Thoracic aorta (tissue), 2 donors: ENCODE results near the gene SLC15A3. TPM values are rescaled to one million over a fixed set of nuclear protein-coding genes. Genes with fewer than 3 reads are reported as not detected.
A peak's percentile ranks its signal among the peaks of the same experiment; 100 is the strongest.

ENCODE experiments used
- ATAC-seq: fragments of 150-250 bp; one replicate; pipeline ENCODE4 v1.8.0; 2017; ENCODE audit warnings: low read depth; ENCODE audit not compliant: insufficient number of reproducible peaks, low FRiP score
- DNase-seq: peaks from one replicate; pipeline ENCODE4 v3.0.0-alpha.2; 2020; ENCODE audit warnings: low spot score
- H3K27ac ChIP-seq, 2 donors: fragments of 200-600 bp; sonication (generic); 1 replicate in 1 of 2; 2 replicates in 1 of 2; pipeline ENCODE4 v1.5.1; 2016; ENCODE audit warnings: mild to moderate bottlenecking in 2 of 2, moderate library complexity in 2 of 2
- H3K27me3 ChIP-seq: fragments of 200-600 bp; sonication (generic); replicated peaks from 2 replicates; pipeline ENCODE4 v1.6.0; 2016; ENCODE audit warnings: mild to moderate bottlenecking; ENCODE audit not compliant: insufficient read depth
- H3K36me3 ChIP-seq: fragments of 200-600 bp; sonication (generic); one replicate; pipeline ENCODE4 v1.5.1; 2016
- H3K4me1 ChIP-seq, 2 donors: fragments of 200-600 bp; sonication (generic); 1 replicate in 1 of 2; 2 replicates in 1 of 2; pipeline versions ENCODE4 v1.5.1 to v1.6.0; 2016; ENCODE audit warnings: low read depth in 2 of 2, mild to moderate bottlenecking in 1 of 2; ENCODE audit not compliant: control insufficient read depth in 1 of 2
- H3K4me3 ChIP-seq: fragments of 200-600 bp; sonication (generic); 2 replicates; pipeline ENCODE4 v1.5.1; 2016; ENCODE audit warnings: mild to moderate bottlenecking
- H3K9me3 ChIP-seq: fragments of 200-600 bp; sonication (generic); 2 replicates; pipeline ENCODE4 v1.5.1; 2016
- total RNA-seq, 2 donors: library from RNA; depleted of rRNA; stranded (reverse); fragments of >200 nt; gene quantifications; one replicate each; pipeline versions ENCODE4 v1.1.0 to v1.2.3, GENCODE V29; 2016
- TF ChIP-seq, protein P1 (sequence below): fragments of 200-600 bp; sonication (generic); IDR thresholded peaks from one replicate; pipeline ENCODE4 v1.5.1; 2019; ENCODE audit warnings: antibody characterized with exemption

SLC15A3 gene
- total RNA-seq, 2 donors from 2014 or later = 27.7 to 29.5 TPM

DNA sequence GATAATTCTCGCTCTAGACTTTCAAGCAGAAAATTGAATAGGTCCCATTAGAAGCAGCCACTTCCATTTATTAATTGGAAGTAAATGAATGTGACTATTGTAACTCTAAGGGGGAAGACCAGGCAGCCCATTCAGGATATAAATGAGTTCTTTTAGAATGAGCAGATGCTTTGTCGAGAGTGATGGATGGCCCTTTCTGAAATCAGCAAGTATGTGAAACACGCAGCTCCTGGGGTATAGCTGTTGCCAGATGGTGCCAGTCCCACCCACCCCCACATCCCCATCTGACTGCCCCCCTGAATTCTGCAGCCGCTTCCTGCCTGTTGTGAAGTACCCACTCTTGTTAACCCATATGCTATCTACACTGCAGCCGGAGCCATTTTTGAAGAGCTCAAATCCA is 3.7 kb downstream of the SLC15A3 start:
- no peak for DNase-seq
- Histone ChIP-seq H3K9me3 (no peaks in the 10 kb centered on the region), H3K4me1 (peaks cover 13 to 16% of the 10 kb centered on the region in 2 donors), H3K27ac (no peak overlapping the region), H3K36me3 (peaks cover 5% of the 10 kb centered on the region), H3K4me3 (no peak overlapping the region), H3K27me3 (no peaks in the 10 kb centered on the region)
- TF ChIP-seq, protein P1, sequence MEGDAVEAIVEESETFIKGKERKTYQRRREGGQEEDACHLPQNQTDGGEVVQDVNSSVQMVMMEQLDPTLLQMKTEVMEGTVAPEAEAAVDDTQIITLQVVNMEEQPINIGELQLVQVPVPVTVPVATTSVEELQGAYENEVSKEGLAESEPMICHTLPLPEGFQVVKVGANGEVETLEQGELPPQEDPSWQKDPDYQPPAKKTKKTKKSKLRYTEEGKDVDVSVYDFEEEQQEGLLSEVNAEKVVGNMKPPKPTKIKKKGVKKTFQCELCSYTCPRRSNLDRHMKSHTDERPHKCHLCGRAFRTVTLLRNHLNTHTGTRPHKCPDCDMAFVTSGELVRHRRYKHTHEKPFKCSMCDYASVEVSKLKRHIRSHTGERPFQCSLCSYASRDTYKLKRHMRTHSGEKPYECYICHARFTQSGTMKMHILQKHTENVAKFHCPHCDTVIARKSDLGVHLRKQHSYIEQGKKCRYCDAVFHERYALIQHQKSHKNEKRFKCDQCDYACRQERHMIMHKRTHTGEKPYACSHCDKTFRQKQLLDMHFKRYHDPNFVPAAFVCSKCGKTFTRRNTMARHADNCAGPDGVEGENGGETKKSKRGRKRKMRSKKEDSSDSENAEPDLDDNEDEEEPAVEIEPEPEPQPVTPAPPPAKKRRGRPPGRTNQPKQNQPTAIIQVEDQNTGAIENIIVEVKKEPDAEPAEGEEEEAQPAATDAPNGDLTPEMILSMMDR = no peak
- no peak for ATAC-seq

DNA sequence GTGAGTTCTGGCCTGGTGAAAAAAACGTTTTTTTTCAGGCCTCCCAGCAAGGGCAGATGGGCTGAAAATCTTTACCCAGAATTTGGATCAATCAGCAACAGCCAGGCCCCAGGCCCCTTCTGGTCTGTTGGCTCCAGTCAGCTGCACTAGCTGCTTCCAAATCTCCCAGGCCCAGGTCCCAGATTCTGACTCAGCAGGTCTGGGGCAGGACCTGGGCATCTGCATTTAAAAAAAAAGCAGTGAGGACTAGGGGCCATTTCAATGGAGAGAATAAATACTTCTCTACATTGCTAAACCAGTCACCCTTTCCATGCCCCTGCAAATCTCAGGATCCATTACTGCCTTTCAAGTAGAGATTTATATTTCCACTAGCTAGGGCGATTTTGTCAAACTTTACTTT is 4.3 kb downstream of the SLC15A3 start:
- Histone ChIP-seq H3K4me3 (no peak overlapping the region), H3K4me1 (peaks cover 13% of the 10 kb centered on the region in 2 donors), H3K36me3 (peaks cover 5% of the 10 kb centered on the region), H3K27ac (no peak overlapping the region), H3K9me3 (no peaks in the 10 kb centered on the region), H3K27me3 (no peaks in the 10 kb centered on the region)
- TF ChIP-seq, protein P1 = no peak
- DNase-seq = no peak
- no peak for ATAC-seq

DNA sequence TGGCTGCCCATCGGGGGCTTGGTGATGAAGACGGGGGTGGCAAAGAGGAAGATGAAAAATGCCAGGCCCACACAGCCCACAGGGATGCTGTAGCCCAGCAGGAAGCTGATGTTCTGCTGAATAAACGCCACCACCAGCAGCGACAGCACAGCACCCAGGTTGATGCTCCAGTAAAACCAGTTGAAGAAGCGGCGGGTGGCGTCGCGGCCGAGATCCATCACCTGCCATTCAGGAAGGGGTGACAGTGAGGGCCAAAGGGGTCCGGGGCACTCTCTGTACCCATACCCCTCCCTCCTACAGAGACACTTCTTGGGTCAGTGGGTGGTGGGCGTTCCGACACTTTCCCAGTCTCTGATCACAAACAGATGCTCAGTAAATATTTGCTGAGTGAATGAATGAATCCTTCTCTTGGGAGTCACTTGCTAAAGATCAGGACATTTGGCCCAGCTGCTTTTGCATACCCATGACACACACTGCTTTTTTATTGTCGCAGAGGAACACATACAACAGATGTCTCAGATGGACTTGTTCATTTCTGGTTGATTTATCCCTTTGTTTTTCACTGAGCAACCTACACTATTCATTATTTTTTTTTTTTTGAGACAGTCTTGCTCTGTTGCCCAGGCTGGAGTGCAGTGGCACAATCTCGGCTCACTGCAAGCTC is 5.2 kb downstream of the SLC15A3 start:
- TF ChIP-seq, protein P1 = no peak
- ATAC-seq (no peak), DNase-seq (no peak)
- Histone ChIP-seq H3K4me1 (peaks cover 12 to 13% of the 10 kb centered on the region in 2 donors), H3K9me3 (no peaks in the 10 kb centered on the region), H3K4me3 (no peak overlapping the region), H3K36me3 (peaks cover 13% of the 10 kb centered on the region), H3K27ac (no peak overlapping the region), H3K27me3 (no peaks in the 10 kb centered on the region)

DNA sequence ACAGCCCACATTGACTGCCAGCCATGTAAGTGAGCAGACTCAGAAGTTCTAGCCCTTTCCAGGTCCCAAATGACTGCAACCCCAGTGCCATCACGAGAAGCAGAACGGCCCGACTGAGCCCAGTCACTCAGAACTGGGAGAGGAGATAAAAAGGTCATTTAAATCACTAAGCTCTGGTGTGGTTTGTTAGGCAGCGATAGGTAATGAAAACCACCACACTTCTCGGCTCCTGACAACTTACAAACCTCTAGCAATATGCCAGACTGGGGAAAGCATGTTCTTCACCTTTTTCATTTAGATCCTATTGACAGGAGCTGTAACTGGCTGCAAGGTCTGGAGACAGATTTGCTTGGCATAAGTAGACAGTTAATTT is 6.7 kb downstream of the SLC15A3 start:
- no peak overlapping the region for H3K27ac ChIP-seq
- H3K27me3 ChIP-seq = no peaks in the 10 kb centered on the region
- peaks cover 14% of the 10 kb centered on the region for H3K36me3 ChIP-seq
- ATAC-seq = no peak
- H3K4me1 ChIP-seq = peaks cover 5 to 12% of the 10 kb centered on the region in 2 donors
- TF ChIP-seq, protein P1 = no peak
- no peak overlapping the region for H3K4me3 ChIP-seq
- H3K9me3 ChIP-seq = no peaks in the 10 kb centered on the region
- DNase-seq = no peak

DNA sequence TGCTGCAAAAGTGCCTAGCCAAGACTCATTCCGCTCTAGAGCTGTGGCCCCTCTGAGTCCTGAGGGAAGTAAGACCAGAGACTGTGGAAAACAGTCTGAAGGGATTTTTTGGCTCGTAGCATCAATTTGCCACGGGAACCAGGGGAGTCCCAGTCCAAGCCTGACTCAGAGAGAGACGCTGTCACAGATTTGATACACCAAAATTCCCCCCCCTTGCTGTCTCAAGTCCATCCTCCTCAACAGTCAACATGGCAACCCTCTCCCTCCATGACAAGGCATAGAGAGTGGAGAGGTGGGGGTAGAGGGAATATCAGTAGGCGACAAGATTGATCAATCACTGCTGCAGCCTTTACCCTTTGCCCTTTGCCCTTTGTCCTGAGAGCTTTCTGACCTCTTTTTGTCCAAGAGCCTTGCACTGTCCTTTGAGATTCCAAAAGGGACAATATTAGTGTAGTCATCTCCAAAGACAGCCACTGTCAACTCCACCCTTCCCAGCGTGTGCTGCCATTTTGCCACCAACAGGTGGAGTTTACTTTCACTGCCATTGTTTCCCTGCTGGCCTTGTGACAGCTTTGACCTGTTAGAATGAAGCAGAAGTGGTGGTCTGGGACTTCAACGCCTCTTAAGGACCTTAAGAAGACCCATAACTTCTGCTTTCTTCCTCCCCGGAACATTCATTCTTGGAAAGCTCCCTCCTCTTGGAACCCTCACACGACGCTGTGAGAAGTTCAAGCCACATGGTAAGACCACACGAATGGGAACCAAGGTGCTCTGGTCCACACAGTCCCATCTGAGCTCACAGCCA is 7.3 kb downstream of the SLC15A3 start:
- Histone ChIP-seq H3K27me3 (no peaks in the 10 kb centered on the region), H3K27ac (no peak overlapping the region), H3K4me3 (no peak overlapping the region), H3K9me3 (no peaks in the 10 kb centered on the region), H3K4me1 (peaks cover 0 to 7% of the 10 kb centered on the region in 2 donors), H3K36me3 (peaks cover 15% of the 10 kb centered on the region)
- TF ChIP-seq, protein P1 = peak; percentile 13
- DNase-seq = no peak
- ATAC-seq = no peak
